ENCODE measurements around the gene C5AR2. TPM values are rescaled to one million over a fixed set of nuclear protein-coding genes. Genes with fewer than 3 reads are reported as not detected.
"Not testable (repeated sequence)": the region's sequence is repeated elsewhere in the genome, so short reads cannot be mapped to it uniquely, and the experiment has no call there.

The C5AR2 gene
- 0.39 and 0.91 TPM in 2 replicates for total RNA-seq (2014; rRNA removed; shearing (Covaris generic))

DNA sequence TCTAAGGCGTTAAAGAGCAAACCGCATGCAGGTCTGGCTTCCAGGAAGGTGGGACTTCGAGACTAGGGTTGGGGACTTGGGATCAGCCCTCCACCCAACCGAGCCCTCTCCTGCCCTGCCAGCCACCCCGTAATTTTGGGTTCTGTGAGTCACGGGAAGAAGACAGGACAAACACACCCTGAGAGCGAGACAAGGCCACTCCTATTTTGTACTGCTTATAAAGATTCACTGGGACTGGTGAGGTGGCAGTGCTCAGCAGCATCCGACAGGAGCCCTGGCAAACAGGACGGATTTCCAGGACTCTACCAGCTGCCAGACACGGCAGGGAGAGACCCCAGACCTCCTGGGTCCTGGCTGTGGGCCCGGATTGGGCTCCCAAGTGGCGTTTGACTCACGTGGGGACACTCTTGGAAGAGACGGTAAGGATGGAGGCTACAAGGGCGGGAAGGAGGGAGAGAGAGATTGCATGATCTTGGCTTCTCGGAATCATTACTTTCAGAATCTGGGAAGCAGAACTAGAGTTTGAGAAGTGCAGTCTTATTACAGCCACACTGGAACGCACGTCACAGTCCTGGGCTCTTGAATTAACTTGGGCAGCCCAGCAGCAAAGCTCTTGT lies at the start of gene C5AR2:
TSS of gene C5AR2 (plus strand) at position 245 of the 617 bp plus-strand sequence. CDS start 8,625 bp downstream, outside the sequence.
- DNase-seq (ENCODE audit: low read depth), result peak; percentile 56

DNA sequence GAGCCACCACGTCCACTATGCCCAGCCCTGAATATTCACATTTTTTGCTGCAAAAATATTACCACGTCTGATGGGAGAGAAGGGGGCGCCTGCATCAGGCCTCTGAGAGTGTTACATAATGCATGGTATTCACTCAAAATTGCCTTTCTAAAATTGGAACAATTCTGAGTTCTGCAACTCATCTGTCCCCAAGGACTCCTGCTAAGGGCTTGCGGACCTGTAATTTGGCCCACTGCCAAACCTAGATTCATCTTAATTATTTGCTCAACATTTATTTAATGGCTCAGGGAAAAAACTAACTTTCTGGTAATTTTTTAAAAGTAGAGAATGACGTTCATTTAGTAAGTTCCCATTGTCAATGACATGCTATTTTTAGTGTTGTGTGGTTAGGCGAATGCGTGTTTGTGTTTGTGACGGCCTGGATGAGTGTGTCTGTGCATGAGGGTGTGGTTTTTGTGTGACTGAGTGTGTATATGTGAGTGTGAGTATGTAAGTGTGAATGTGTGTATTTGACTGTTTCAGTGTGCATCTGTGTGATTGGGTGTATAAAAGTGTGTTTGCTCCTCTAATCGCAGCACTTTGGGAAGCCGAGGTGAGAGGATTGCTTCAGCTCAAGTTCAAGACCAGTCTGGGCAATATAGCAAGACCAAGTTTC lies 48.4 kb upstream of the C5AR2 start:
- DNase-seq (ENCODE audit: low read depth), result no peak

DNA sequence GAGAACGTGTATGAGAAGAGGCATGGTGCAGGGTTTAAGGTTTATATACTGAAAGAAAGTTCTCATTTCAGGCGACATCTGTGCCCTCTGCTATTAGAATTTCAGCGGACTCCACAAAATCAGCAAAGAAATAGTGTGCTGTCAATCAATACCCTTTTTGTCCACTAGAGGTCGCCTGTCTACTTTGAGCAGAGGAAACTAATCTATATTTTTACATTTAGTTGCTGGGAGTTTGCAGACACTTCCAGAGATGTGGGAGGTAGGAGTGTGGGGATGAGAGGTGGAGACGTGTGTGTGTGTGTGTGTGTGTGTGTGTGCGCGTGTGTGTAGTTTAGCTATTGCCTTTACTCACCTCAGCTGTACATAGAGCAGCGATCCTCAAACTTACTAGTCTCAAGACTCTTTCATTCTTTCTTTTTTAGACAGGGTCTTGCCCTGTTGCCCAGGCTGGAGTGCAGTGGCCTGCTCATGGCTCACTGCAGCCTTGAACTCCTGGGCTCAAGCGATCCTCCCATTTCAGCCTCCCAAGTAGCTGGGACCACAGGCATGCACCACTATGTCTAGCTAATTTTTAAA lies 47.6 kb upstream of the C5AR2 start:
- DNase-seq (ENCODE audit: low read depth), result peak; percentile 56

DNA sequence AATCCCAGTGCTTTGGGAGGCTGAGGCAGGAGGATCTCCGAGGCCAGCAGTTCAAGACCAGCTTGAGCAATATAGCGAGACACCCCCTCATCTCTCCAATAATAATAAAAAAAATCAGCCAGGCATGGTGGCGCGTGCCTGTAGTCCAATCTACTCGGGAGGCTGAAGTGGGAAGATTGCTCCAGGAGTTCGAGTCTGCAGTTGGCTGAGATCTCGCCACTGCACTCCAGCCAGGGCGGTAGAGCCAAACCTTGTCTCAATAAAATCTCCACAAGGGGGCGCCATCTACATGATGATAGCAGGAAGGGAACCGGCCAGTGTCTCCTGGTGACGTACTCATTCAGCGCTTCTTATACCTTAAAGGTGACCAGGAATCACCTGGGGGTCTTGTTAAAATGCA lies 35.9 kb upstream of the C5AR2 start:
- DNase-seq (ENCODE audit: low read depth), result peak; percentile 81

DNA sequence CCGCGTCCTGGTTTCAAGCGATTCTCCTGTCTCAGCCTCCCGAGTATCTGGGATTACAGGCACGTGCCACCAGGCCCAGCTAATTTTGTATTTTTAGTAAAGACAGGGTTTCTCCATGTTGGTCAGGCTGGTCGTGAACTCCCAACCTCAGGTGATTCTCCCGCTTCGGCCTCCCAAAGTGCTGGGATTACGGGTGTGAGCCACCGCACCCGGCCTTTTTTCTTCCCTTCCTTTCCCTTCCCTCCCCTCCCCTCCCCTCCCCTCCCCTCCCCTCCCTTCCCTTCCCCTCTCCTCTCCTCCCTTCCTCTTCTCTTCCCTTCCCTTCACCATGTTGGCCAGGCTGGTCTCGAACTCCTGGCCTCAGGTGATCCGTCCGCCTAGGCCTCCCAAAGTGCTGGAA lies 31.1 kb upstream of the C5AR2 start:
- DNase-seq (ENCODE audit: low read depth), result not testable (repeated sequence)

DNA sequence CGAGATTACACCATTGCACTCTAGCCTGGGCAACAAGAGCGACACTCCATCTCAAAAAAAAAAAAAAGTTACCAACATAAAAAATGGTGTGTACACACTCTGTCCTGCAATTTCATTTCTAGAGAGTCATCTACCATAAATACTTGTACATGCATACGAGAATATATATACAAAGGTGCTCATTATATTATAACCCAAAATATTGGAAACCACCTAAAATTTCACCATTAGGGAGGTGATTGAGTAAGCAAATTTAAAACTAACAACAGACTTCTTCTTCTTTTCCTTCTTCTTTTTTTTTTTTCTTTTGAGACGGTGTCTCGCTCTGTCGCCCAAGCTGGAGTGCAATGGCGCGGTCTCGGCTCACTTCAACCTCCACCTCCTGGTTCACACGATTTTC lies 29.7 kb upstream of the C5AR2 start:
- DNase-seq (ENCODE audit: low read depth), result no peak

DNA sequence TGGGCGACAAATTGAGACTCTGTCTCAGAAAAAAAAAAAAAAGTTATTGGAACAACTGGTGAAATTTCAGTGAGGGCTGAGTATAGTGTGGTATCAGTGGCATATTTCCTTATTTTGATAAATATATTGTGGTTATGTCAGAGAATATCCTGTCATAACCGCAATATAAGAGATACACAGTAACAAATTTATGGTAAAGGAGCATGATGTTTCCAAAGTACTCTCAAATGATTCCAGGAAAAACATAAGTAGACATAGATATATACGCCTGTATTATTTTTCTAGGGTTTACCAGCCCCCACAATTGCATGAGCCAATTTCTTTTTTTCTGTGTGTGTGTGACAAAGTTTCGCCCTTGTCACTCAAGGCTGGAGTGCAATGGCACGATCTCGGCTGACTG lies 28.0 kb upstream of the C5AR2 start:
- DNase-seq (ENCODE audit: low read depth), result no peak

DNA sequence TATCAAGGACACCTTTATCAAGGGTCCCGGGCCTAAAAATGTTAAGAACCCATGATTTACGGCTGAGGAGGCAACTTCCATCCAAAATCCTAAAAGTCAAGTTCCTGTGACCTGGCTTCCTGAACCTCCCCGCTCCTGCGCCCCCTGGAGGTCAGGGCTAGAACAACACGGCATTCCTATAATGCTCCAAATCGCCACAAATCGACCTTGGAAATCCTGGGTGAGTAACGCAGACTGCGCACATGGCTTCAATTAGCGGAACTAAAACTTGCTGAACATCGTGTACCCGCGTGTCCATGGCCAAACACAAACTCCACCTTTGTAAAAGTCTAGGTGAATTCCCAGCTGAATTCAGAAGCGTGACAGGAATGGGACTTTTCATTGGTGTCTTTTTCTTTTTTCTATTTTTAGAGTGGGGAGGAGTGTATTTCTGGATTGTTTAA lies 26.6 kb upstream of the C5AR2 start:
- peak; percentile 67 for DNase-seq (ENCODE audit: low read depth)

DNA sequence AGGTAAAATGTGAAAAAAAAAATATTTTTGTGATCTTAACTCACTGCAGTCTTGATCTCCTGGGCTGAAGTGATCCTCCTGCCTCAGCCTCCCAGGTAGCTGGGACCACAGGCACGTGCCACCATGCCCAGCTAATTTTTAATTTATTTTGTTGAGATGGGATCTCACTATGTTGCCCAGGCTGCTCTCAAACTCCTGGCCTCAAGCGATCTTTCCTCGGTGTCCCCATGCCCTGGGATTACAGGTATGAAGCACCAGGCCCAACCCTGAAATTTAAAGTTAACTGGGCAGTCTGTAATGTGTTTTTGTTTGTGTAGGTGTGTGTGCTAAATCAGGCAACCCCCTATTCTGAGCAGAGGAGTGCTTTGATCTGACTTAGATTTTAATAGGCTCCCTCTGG lies 25.7 kb upstream of the C5AR2 start:
- no peak for DNase-seq (ENCODE audit: low read depth)

DNA sequence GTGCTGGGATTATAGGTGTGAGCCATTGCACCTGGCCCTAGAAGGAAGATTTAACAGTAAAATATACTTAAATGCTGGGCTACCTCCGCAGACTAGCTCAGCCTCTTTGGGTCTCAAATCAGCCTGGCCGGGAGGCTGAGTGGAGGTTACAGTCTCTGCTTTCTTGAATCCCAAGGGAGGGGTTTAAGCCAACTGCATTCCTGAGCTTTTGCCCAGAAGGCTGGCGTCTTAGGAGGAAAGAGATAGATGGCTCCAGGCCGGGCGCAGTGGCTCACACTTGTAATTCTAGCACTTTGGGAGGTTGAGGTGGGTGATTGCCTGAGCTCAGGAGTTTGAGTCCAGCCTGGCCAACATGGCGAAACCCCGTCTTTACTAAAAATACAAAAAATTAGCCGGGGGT lies 22.9 kb upstream of the C5AR2 start:
- peak; percentile 12 for DNase-seq (ENCODE audit: low read depth)

DNA sequence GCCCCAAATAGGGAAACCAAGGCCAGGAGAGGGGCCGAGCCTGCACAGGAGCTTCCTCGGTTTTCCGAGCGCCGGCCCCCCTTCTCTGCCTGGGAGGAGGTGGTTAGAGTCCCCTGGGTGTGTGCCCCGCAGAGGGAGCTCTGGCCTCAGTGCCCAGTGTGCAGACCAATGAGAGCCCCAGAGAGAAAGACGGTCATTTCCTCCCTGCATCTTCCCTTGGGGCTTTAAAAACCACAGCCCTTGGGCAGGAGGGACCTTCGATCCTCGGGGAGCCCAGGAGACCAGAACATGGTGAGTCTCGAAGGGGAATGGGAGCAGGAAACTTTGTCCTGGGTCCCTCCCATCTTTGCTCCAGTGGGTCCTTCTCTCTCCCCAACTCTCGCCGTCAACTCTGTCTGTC lies 22.4 kb upstream of the C5AR2 start, which contains the start of gene C5AR1:
TSS of gene C5AR1 (plus strand) at position 254 of the 400 bp plus-strand sequence. CDS start at position 289, 35 bp downstream.
- peak; percentile 29 for DNase-seq (ENCODE audit: low read depth)

DNA sequence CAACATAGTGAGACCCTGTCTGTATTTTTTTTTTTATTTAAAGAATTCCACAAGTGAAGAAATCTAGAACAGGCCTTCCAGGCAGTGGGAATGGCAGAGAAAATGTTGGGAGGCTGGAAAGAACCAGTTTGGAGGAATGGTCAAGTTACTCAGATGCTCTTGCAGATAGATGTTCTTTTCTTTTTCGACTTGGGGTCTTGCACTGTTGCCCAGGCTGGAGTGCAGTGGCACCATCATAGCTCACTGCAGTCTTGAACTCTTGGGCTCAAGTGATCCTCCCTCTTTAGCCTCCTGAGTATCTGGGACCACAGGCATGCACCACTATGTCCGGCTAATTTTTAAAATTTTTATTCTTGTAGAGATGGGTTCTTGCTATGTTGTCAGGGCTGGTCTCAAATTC lies 21.7 kb upstream of the C5AR2 start:
- DNase-seq (ENCODE audit: low read depth), result no peak

DNA sequence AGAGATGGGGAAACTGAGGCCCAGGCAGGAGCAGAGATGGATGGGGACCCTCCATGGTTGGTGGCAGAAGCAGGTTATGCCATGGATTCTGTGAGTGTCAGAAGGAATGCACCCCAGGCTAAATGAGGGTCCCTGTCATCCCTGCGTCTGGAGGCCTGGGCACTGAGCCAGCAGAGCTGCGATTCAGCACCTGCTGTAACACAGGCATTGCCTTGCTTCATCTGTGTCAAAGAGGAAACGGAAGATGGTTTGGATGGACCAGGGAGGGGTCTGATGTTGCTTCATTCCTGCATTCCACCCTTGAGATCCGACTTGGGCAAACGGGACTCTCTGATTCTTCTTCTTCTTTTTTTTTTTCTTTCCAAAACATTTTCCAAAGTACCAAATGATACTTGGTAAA lies 21.2 kb upstream of the C5AR2 start:
- DNase-seq (ENCODE audit: low read depth), result peak; percentile 27

DNA sequence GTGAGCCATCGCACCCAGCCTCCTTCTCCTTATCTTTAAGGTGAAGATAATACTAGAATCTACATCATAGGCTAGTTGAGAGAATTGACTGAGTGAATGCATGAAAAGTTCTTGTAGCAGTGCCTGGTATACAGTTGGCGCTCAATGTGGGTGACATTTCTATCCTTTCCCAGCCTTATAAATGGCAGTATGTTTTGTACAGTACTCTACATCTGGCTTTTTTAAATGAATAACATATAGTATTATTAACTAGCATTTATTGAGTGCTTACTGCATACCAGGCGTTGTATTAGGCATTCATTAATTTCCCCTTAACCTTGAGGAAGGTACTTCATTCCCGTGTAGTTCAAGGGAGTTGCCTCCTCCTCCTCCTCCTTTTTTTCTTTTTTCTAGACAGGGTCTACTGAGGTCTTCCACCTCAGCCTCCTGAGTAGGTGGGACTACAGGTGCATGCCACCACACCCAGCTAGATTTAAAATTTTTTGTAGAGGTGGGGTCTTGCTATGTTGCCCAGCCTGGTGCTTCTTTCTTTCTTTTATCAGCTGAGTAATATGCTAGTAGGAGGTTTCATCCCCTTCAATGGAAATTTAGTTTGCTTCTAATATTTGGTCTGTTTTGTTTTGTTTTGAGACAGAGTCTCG lies 19.5 kb upstream of the C5AR2 start:
- no peak for DNase-seq (ENCODE audit: low read depth)

DNA sequence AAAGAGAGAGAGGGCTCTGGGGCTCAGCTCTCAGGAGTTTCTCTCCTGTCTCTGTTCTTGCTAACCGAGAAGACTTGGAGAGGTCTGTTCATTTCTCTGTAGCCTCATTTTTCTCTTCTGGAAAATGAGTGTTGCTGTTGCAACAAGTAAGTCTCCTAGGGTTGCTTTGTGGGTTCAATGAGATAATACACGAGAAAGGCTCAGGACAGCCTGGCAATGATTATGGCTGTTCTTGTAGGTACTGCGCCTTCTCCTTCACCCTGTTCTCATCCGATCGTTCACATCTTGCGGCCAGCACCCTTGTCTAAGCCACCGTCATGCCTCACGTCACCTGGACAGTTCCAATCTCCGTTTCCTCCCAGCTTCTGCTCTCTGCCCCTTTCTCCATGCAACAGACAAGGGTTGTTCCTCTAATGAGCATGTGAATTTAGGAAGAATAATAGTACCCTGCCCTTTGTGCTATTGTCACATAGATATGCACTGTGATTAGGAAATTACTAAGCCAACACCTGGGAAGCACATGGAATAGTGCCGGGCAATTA lies 18.1 kb upstream of the C5AR2 start:
- no peak for DNase-seq (ENCODE audit: low read depth)

DNA sequence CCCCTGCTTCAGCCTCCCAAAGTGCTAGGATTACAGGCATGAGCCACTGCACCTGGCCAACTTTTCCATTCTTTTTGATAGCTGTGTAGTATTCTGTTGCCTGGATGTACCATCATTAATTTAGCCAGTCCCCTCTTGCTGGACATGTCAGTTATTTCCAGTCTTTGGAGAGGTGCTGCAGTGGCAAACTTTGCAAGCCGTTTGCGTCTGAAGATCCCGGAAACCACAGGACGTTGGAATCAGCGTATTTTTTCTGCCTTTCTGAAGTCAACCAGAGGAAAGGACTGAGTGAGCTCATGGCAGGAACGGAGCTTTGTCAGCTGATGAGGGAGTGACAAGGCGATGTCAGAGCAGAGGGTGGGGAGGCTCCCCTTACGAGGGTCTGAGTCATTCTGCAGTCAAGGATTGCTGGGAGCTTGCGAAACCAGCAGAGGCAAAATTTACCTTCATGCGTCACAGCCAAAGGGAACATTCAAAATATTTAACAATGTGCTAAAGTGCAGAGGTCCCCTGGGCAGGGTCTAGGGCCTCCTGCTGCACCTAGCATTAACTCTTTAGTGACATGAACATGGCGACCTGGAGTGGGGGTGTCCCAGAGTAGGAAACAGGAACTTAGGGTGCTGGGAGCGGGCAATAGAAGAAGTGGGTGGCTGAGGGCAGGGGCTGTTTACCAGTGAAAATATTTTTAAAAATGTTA lies 16.7 kb upstream of the C5AR2 start:
- DNase-seq (ENCODE audit: low read depth), result peak; percentile 93

DNA sequence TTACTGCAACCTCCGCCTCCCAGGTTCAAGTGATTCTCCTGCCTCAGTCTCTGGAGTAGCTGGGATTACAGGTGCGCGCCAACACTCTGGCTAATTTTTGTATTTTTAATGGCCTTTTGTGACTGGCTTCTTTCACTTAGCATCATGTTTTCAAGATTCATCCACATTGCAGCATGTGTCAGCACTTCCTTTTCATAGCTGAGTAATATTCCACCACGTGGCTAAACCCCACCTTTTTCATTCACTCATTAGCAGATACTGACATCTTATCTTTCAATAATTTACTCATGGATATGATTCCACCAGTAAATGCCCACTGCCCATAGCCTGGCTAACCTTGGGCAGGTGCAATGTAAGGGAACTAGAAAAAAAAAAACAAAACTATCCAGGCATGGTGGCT lies 15.5 kb upstream of the C5AR2 start:
- DNase-seq (ENCODE audit: low read depth), result no peak

DNA sequence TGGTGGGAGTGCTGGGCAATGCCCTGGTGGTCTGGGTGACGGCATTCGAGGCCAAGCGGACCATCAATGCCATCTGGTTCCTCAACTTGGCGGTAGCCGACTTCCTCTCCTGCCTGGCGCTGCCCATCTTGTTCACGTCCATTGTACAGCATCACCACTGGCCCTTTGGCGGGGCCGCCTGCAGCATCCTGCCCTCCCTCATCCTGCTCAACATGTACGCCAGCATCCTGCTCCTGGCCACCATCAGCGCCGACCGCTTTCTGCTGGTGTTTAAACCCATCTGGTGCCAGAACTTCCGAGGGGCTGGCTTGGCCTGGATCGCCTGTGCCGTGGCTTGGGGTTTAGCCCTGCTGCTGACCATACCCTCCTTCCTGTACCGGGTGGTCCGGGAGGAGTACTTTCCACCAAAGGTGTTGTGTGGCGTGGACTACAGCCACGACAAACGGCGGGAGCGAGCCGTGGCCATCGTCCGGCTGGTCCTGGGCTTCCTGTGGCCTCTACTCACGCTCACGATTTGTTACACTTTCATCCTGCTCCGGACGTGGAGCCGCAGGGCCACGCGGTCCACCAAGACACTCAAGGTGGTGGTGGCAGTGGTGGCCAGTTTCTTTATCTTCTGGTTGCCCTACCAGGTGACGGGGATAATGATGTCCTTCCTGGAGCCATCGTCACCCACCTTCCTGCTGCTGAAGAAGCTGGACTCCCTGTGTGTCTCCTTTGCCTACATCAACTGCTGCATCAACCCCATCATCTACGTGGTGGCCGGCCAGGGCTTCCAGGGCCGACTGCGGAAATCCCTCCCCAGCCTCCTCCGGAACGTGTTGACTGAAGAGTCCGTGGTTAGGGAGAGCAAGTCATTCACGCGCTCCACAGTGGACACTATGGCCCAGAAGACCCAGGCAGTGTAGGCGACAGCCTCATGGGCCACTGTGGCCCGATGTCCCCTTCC lies 11.8 kb upstream of the C5AR2 start:
- no peak for DNase-seq (ENCODE audit: low read depth)

DNA sequence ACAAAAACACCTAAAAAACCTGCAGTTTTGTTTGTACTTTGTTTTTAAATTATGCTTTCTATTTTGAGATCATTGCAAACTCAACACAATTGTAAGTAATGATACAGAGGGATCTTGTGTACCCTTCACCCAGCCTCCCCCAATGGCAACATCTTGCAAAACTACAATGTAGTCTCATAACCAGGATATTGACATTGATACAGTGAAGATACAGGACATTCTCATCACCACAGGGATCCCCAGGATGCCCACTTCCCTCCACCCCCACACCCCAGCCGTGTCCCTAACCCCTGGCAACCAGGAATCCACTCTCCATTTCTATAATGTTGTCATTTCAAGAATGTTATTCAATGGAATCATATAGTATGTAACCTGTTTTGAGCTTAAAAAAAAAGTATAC lies 10.3 kb upstream of the C5AR2 start:
- DNase-seq (ENCODE audit: low read depth), result no peak

DNA sequence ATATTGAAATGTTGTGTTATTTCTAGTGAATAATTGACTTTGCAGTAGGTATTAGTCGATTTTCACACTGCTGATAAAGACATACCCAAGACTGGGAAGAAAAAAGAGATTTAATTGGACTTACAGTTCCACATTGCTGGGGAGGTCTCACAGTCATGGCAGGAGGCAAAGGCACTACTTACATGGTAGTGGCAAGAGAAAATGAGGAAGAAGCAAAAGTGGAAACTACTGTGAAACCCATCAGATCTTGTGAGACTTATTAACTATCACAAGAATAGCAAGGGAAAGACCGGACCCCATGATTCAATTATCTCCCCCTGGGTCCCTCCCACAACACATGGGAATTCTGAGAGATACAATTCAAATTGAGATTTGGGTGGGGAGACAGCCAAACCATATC lies 9.9 kb upstream of the C5AR2 start:
- DNase-seq (ENCODE audit: low read depth), result no peak

DNA sequence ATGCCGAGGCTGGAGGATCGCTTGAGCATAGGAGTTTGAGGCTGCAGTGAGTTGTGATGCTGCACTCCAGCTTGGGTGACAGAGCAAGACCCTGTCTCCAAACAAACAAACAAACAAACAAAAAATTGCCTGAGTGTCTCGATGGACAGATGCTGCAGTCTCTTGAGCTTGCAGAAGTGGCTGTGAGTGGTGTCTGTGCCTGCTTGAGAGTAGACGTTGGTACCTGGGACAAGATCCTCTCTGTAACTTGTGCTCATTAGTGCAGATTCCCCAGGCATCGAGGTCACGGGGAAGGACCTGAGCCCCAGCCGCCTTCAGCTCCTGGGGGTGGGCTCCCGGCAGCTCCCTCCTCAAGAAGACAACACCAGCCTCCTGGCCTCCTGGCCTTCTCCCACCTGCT lies 8.6 kb upstream of the C5AR2 start:
- DNase-seq (ENCODE audit: low read depth), result no peak

Data from M059J (cell line).